ENCODE data around the gene PGBD1. TPM values are rescaled to one million over a fixed set of nuclear protein-coding genes. Genes with fewer than 3 reads are reported as not detected.

The PGBD1 gene
- total RNA-seq, 1 donor, result 5.6 TPM

- no peak for TF ChIP-seq CTCF (IDR thresholded peaks at IDR 0.05; ENCODE audit: insufficient read depth, low read depth, low read length)
- DNase-seq (ENCODE audit: low read depth), result no peak
- no peak overlapping the region for H3K4me3 ChIP-seq (ENCODE audit: low read depth, low read length)
Measured at GRCh38 chr6:28322661-28323060, 41.3 kb downstream of the PGBD1 start.

GRCh38 chr6:28323813-28324424, 42.5 kb downstream of the PGBD1 start:
- no peak for TF ChIP-seq CTCF (IDR thresholded peaks at IDR 0.05; ENCODE audit: insufficient read depth, low read depth, low read length)
- no peak overlapping the region for H3K4me3 ChIP-seq (ENCODE audit: low read depth, low read length)
- DNase-seq (ENCODE audit: low read depth), result no peak

- no peak for TF ChIP-seq CTCF (IDR thresholded peaks at IDR 0.05; ENCODE audit: insufficient read depth, low read depth, low read length)
- no peak overlapping the region for H3K4me3 ChIP-seq (ENCODE audit: low read depth, low read length)
- DNase-seq (ENCODE audit: low read depth), result no peak
Measured at GRCh38 chr6:28326371-28326948, 45.1 kb downstream of the PGBD1 start.

GRCh38 chr6:28330041-28330440, 48.7 kb downstream of the PGBD1 start:
- TF ChIP-seq CTCF (IDR thresholded peaks at IDR 0.05; ENCODE audit: insufficient read depth, low read depth, low read length), result no peak
- no peak for DNase-seq (ENCODE audit: low read depth)
- no peak overlapping the region for H3K4me3 ChIP-seq (ENCODE audit: low read depth, low read length)

- no peak overlapping the region for H3K4me3 ChIP-seq (ENCODE audit: low read depth, low read length)
- no peak for TF ChIP-seq CTCF (IDR thresholded peaks at IDR 0.05; ENCODE audit: insufficient read depth, low read depth, low read length)
- DNase-seq (ENCODE audit: low read depth), result no peak
Measured at GRCh38 chr6:28333047-28333446, 51.7 kb downstream of the PGBD1 start.

GRCh38 chr6:28333599-28334018, 52.2 kb downstream of the PGBD1 start:
- H3K4me3 ChIP-seq (ENCODE audit: low read depth, low read length), result no peak overlapping the region
- no peak for TF ChIP-seq CTCF (IDR thresholded peaks at IDR 0.05; ENCODE audit: insufficient read depth, low read depth, low read length)
- no peak for DNase-seq (ENCODE audit: low read depth)

Data from fibroblast of villous mesenchyme (primary cell).